GM18507 (cell line): ENCODE measurements around the gene TGFBR3.

ENCODE experiments used
- DNase-seq: peaks from one replicate; pipeline ENCODE4 v3.0.0; 2011; ENCODE audit warnings: low read depth; ENCODE audit not compliant: insufficient read length; ENCODE audit errors: extremely low spot score
- FAIRE-seq: peaks from 2 replicates; lab custom pipeline; 2011; peaks lifted over from hg19 to GRCh38; lab: Jason Lieb, UNC

The TGFBR3 gene

DNA sequence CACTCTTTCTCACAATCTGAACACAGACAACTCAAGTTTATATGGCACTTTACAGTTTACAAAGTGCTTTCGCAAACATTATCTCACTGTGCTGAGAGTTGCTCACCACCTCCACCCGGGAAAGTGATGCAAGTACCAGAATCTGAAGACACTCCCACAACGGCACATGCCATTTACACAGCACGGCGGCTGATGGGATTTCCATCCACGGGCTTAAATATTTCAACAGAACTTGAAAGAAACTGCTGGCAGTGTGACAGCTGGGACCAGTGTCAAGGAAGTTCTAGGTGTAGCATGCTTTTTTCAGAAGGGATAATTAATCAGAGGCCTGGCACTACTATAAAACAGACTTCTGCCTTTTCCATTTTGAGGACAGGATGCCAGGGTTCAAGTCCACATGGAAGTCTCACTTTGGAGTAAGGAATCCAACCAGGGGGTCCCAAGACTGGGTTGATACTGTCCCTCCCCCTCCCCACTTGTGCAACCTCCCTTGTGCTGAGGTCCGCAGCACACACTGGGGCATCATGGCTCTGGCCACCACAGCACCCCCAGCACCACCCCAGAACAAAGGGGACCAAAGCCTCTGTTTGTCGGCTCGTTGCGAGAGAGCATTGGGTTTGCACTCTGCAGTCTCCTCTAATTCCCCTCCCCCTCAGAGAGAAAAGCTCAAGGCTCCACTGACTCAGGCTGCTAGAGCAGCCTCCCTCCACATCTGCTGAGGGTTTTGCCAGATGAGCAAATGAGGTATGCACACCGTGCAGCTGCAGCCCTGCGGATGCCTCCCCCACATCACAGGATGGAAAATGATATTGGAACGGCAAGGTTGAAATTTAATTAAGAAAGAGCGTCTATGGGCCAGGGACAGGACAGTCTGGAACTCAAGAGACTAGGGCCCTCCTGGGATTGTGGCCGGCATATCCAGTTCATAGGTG lies 154.9 kb downstream of the TGFBR3 start:
- DNase-seq (no peak), FAIRE-seq (no peak)

DNA sequence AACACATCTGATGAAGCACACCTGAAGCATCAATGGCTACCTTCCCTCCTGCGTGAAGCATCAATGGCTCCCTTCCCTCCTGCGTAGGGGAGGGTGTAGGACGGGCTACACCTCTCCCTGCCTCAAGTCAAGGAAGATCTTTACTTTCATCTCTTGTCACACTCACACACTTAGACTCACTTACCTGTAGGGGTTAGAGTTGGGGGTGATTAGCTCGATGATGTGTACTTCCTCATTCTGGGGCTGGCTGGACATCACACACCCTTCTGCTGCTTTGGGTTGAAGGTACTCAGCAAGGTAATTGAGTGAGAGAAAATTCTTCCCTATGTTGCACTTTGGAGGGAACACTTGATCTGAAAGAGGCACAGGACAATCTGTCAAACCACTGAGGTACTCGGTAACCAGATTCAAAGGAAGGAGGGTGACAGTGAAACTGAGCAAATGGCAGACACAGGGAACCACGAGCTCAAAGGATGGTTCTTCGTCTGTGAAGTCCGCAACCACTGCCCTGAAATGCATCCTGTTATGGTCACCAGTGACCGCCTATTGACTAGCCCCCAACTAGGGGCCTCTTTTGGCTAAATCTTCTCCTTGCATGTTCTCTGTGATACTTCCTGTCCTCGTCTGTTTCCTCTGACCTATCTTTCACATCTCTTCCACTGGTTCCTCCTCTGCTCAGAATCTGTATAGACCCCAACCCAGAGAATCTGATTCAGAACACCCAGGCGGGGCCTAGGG lies 156.2 kb downstream of the TGFBR3 start:
- no peak for DNase-seq
- FAIRE-seq: no peak

DNA sequence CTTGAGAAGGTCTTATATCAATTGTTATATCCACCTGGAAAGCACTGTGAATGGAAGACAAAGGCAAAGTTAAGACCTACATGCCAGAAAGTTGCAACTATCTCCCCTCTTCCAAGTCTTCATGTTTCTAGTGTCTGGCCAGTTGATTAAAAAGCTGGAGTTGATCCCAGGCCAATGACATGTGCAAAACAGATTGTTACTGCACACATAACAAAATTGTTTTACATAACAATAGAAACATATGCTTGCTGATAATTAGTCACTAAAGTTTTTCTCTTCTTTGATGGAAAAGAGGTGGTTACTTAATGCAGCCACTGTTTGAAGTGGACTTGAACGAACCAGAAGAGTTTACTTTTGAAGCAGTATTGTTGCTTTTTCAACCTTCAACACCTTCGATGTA lies 158.2 kb downstream of the TGFBR3 start:
- DNase-seq (no peak), FAIRE-seq (no peak)

DNA sequence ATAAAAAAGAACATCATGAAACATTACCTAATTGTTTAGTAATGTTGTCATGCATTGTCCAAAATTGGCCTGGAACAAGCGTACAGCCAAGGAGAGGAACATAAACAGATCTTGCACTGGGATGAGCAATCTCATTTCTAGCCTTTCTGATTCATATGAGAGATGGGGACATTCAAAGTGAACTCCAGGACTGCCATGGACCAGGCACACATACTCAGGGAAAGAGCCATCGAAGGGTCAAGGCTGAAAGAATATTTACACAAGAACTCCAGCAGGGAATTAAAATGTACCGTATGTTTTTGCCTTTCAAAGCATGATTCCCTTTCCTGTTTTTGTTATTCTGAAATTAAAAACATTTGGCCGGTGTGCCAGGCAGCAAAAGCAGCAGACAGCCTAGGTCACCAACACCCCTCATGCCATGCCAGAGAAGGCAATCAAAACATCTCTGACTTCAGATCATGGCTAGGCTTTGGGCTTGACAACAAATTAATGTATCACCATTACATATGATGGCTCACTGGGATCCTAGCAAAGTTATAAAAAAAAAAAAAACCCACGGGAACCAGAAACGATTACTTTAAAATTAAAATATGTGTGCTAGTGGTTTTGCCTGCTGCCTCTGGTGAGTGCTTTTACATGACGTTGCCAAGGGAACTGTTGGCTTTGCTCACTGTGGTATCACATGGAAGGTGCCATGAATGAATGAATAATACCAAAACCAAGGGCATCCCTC lies 159.8 kb downstream of the TGFBR3 start:
- DNase-seq (no peak), FAIRE-seq (no peak)

DNA sequence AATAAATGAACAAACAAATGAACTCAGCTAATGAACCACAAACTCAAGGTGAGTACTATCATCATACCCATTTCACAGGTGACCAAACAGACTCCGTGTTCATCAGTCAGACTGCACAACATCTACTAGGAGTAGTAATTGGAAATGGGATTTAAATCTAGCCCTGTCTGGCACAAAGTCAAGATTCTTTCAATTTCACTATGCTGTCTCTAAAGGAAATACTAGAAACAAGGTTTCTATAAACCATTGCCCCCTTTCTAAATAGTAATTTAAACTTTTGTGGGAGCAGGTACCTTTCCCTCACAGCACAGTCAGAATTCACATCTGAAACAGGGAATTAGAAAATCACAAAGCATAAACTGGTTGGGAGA lies 160.3 kb downstream of the TGFBR3 start:
- FAIRE-seq (no peak), DNase-seq (no peak)

DNA sequence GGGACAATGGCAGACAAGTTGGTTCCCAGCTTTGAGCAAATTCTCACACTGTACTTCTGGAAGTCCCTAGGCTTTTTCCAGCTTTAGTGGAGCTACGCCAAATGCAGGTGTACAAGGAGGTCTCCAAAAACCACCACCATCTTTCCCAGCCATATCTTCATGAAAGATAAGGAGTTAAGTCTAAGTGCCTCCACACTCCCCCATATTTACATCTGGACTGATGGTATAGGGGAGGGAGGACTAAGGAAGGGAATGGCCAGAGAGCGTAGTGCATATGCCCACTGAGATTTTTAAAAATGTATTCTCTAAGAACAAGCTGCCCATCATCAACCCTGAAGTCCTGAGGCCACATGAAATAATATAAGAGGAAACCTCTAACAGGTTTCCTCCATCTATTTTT lies 161.3 kb downstream of the TGFBR3 start:
- DNase-seq (no peak), FAIRE-seq (no peak)

DNA sequence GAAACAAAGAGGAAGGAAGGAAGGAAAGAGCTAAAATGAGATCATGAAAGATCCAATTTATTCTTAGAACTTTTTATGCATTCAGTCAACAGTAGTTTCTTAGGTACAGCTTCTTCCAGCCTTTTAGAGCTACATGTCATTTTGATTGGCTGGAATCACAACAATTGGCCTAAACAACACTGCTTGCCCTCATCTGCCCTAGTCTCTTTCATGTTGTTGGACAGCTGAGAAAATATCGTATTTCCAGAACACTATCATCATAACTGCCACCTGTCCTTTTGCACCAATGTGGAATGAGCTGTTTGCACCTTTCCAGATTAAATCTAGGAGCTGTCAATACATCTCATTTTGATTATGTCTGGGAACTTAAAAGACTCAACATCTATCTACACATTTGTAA lies 161.7 kb downstream of the TGFBR3 start:
- DNase-seq (no peak), FAIRE-seq (no peak)

DNA sequence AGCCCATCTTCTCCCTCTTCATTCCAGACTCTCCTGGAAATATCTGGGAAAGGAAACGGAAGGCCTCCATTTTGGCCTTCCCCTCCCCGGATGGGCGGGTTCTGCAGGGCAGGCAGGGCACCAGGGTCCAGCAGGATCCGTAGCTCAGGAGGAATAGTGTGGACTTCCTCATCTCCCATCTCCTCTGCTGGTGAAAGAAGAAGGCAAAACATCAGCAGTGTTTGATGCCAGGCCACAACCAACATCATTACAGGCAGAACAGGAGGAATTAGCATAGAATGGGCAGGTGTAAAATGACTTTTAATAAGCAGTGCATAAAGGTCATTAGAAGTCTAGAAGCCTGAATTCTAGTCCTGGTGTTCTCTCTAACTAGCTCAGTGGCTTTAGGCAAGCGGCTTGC lies 165.9 kb downstream of the TGFBR3 start:
- DNase-seq (no peak), FAIRE-seq (no peak)

DNA sequence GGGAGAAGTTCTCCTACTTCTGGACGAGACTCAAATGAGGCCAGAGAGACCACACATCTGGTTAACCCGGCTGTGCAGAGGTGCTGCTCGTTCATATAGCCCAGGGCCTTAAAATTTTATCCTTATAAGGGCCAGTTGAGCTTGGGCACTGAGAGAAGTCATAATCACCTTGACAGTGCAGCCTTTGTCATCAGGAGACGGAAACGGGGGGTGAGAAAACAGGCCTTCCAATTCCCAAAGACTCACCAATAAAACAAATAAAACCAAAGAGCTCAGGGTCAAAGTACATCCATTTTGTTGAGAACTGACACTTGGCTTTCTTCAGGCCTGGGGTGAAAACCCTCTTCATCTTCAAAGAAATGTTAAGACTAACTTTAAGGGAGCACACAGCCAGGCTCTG lies 167.1 kb downstream of the TGFBR3 start:
- DNase-seq (no peak), FAIRE-seq (no peak)

DNA sequence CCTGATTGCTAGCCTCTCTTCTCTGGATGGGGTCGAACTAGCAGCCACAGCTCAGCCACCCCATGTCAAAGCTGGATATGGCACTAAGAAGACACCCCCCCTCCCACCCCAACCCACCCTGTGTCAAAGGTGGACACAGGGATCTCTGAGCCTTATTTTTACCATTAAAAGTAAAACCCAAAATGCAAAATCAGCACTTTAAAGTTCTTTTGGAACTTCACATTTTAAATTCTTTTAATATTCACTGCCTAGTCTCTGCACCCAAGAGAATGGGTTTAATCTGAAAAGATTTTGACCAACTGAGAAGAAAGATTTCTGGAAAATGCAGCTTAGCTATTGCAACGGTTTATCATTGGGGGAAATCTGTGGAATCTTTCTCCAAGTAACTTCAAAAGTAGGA lies 167.6 kb downstream of the TGFBR3 start:
- DNase-seq (no peak), FAIRE-seq (no peak)

DNA sequence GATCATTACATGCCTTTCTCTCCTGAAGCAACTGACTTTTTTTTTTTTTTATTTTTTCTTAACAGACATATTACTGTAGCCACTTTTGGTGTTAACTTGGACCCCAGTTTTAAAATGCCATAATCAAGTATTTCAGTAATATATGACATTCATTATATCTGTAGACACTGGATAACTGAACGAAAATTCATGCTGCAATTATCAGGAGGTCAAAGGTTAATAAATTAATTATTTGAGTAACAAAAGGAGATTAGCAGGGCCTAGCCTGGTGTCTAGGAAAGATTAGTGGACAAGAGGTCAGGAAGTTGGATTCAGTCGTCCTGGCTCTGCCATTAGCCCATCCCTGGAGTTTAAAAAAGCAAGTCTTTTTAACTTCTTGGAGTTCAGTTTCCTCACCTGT lies 168.1 kb downstream of the TGFBR3 start:
- no peak for FAIRE-seq
- DNase-seq: no peak

DNA sequence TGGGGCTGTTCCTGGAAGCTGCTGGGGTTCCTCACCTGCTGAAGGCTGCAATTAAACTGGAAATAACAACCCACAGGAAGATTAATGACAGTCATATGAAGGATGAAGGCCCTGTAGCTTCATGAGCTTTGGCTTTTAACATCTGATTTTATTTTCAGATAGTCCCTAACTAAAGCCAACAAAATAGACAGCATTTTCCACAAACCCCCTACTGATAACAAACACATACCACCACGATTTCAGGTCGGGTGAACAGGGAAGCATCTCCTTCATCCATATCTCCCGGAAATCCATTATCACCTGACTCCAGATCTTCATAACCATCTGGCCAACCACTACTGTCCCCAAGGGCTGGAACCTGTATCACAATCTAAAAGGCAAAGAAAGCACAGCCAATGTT lies 169.6 kb downstream of the TGFBR3 start:
- FAIRE-seq (no peak), DNase-seq (no peak)

DNA sequence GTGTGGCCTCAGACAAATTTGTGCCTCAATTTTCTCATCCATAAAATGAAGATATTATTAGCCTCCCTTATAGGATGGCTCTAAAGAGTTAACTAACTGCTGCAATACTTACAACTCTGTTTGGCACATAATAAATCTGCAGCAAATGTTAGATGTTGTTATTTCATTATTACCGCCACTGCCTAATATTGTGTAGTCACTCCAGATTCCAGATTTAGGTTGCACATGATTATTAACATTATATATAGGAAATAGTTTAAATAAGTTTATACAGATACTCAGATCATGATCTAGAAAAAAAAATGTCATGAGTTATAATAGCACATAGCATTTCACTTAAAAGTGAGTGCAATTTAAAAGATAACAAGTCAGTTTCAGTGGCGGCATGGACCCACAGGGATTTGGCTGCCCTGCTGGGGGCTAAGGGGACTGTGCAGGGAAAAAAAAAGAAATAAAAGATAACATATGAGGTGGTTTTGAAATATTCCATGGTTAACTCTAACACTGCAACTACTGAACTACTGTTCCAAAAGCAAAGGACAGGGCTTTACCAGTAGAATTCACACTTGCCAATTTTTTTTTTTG lies 170.4 kb downstream of the TGFBR3 start:
- no peak for FAIRE-seq
- DNase-seq: no peak

DNA sequence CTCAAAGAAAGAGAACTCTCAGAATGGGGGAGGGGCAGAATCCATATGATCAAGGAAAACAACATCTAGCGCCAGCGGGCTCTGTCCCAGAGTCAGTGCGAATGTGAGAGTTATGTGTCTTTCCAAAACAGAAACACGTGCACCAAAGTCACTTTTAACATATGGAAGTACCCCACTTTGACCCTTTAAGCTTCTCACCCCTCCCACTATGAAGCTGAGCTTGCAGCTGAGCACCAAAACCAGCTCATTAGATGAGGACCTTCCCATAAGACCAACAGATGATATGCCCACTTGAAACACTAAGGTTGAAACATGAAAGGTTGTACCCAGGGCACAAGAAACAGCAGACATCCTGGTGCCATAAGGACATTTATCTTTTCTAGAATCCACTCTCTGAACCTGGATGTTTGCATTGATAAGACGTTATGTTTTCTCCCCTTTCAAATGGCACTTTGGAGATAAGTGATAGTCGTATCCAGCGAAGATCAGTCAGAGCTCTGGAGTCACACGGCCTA lies 171.0 kb downstream of the TGFBR3 start:
- no peak for FAIRE-seq
- DNase-seq: no peak

DNA sequence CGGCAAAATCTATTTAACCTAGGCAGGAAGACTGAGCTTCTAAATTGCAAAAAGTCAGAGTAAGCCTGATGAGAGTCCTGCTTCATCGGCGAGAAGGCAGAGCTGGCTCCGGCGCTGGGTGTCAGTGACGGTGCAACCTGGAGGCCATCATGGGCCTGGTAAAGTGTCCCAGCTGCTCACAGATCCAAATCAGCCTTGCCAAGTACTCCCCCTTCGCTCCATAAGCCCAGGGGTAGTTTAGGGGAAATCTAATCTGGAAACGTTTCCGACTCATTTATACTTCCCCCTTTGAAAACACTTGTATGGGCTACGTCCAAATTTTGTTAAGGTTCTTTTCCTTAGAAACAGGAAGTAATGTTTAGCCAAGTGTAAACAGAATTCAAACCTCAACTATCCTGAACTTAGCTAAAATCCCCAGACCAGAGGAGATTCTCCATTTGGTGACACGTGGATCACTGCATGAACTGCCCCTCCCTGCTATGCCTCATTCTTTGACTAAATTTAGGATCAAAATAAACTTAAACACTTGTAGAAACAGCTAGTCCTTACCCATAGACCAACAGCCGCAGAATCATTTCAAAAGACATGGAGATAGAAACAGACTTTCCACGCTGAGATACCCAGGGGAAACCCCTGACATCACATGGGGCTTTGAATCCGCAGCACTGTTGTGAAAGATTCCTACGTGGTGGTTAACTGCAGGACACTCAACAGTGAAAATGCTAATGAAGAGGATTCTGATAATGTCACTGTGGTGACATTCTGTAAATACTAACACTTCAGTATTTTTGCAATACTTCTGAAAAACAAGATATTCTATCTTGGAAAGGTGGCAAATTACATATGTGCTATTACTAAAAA lies 172.7 kb downstream of the TGFBR3 start:
- FAIRE-seq (peak; percentile 54), DNase-seq (no peak)

DNA sequence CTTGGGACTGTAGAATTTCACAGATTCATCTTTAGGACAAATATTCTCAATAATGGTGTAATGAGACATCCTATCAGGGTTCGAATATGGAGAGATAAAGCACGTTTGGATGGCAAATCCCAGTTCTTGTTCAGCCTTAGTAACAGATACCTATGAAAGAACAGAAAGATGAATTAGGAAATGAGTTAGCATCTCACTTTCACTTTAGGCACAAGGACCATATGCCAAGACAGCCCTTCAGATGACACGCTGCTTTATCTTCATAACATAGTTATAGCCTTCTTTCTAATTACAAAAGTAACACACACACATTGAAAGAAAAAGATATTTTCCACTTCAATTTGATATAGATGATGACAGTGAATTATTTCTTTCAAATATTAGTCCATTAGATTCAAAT lies 173.6 kb downstream of the TGFBR3 start:
- FAIRE-seq (no peak), DNase-seq (no peak)

DNA sequence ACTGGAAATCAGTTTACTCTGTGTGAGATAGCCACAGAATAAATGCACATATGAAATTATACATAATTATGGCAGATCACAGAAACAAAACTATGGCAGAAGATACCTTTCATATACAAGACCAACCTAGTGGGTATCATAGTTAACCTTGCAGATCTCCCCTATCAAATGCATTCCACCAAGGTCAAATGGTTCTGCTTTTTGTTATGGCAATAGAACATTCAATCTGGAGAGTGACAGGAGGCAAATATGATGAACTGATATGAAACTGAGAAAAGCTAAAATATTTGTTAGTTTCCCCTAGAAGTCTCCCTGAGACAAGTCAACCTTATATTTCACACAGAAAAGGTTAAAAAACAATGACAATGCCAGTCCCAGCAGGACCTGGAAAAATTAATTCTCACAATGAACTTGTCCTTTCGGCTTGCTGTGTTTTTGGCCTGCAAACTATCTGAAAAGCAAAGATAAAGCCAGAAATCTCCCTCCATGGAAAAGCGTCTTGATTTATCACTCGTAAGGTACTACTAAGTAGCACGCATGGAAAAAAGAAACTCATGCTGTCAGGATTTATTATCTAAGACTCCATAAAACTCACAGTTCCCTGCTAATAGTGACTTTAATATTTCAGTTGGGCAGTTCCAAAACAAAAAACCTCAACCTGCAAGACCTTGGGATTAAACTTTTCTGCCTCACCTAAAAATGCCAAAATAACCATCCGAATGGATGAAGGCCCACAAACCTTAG lies 174.3 kb downstream of the TGFBR3 start:
- no peak for DNase-seq
- no peak for FAIRE-seq

DNA sequence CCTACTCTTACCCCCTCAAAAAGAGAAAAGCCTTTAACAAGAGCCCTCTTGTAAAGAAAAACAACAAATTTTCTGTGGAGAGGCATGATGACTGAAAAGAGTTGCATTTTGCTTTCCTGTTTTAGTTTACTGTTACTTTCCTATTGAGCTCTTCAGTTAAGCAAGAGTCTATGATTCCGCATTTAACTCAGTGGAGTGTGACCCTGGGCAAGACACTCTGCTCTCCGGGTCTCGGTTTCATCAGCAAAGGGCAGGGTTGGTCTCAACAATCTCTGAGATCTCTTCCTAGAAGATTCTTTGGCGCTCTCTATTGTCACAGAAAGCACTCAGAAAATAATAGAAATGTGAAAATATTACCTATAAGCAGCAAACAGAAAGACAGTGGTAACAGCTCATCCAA lies 175.7 kb downstream of the TGFBR3 start:
- FAIRE-seq (no peak), DNase-seq (no peak)
